ENCODE measurements around the gene CTNNA3. TPM values are rescaled to one million over a fixed set of nuclear protein-coding genes. Genes with fewer than 3 reads are reported as not detected.
"Not testable (repeated sequence)": the region's sequence is repeated elsewhere in the genome, so short reads cannot be mapped to it uniquely, and the experiment has no call there.

The CTNNA3 gene
- total RNA-seq, 1 experiment from 2014 or later = not detected

DNA sequence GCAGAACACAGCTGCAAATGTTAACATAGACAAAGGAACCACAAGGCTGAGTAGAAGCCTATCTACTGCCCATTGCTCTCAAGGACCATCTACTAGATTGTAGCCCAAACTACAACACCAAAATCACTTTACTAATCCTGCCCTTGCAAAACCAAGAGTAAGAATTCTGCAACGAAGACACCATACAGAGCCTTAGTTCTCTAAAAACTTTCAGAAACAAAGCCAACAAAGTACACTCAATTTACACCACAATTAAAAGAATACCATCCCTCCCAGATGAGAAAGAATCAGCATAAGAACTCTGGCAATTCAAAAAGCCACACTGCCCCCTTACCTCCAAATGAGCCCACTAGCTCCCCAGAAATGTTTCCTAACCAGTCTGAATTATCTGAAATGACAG lies 294.3 kb downstream of the CTNNA3 start:
- CTCF ChIA-PET = no interaction called here
- peaks cover 12% of the 10 kb centered on the region for H3K27me3 Mint-ChIP-seq (ENCODE audit: unreplicated experiment)
- TF ChIP-seq, protein P1, sequence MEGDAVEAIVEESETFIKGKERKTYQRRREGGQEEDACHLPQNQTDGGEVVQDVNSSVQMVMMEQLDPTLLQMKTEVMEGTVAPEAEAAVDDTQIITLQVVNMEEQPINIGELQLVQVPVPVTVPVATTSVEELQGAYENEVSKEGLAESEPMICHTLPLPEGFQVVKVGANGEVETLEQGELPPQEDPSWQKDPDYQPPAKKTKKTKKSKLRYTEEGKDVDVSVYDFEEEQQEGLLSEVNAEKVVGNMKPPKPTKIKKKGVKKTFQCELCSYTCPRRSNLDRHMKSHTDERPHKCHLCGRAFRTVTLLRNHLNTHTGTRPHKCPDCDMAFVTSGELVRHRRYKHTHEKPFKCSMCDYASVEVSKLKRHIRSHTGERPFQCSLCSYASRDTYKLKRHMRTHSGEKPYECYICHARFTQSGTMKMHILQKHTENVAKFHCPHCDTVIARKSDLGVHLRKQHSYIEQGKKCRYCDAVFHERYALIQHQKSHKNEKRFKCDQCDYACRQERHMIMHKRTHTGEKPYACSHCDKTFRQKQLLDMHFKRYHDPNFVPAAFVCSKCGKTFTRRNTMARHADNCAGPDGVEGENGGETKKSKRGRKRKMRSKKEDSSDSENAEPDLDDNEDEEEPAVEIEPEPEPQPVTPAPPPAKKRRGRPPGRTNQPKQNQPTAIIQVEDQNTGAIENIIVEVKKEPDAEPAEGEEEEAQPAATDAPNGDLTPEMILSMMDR (IDR thresholded peaks at IDR 0.05; ENCODE audit: unreplicated experiment) = no peak
- H3K27ac Mint-ChIP-seq (ENCODE audit: unreplicated experiment) = no peak overlapping the region
- intact Hi-C loops (cut with micrococcal nuclease; ENCODE audit: unreplicated experiment) = no loop called here
- no peak overlapping the region for H3K4me3 Mint-ChIP-seq (ENCODE audit: low read depth, unreplicated experiment)
- no peaks in the 10 kb centered on the region for H3K36me3 Mint-ChIP-seq (ENCODE audit: insufficient read depth, unreplicated experiment)
- no peaks in the 10 kb centered on the region for H3K4me1 Mint-ChIP-seq (ENCODE audit: low read depth, unreplicated experiment)
- no peak for DNase-seq
- H3K9me3 Mint-ChIP-seq (ENCODE audit: low read depth, unreplicated experiment) = peaks cover 18% of the 10 kb centered on the region
- no TSS peak for BruUV-seq (replicated peaks)

GRCh38 chr10:67386841-67387533 lies 309.0 kb downstream of the CTNNA3 start:
- intact Hi-C loops (cut with micrococcal nuclease; ENCODE audit: unreplicated experiment); CTCF ChIA-PET; DNase-seq; H3K36me3 Mint-ChIP-seq (ENCODE audit: insufficient read depth, unreplicated experiment); H3K4me1 Mint-ChIP-seq (ENCODE audit: low read depth, unreplicated experiment); H3K4me3 Mint-ChIP-seq (ENCODE audit: low read depth, unreplicated experiment); H3K27me3 Mint-ChIP-seq (ENCODE audit: unreplicated experiment); H3K27ac Mint-ChIP-seq (ENCODE audit: unreplicated experiment); BruUV-seq (replicated peaks); H3K9me3 Mint-ChIP-seq (ENCODE audit: low read depth, unreplicated experiment): not testable (repeated sequence)

- Mint-ChIP-seq H3K27ac (ENCODE audit: unreplicated experiment) (no peak overlapping the region), H3K4me1 (ENCODE audit: low read depth, unreplicated experiment) (no peaks in the 10 kb centered on the region), H3K27me3 (ENCODE audit: unreplicated experiment) (no peaks in the 10 kb centered on the region), H3K9me3 (ENCODE audit: low read depth, unreplicated experiment) (peaks cover 3% of the 10 kb centered on the region), H3K4me3 (ENCODE audit: low read depth, unreplicated experiment) (no peak overlapping the region), H3K36me3 (ENCODE audit: insufficient read depth, unreplicated experiment) (no peaks in the 10 kb centered on the region)
- no TSS peak for BruUV-seq (replicated peaks)
- DNase-seq = no peak
- intact Hi-C loops (cut with micrococcal nuclease; ENCODE audit: unreplicated experiment) = no loop called here
- CTCF ChIA-PET = interaction anchor here (0.6 kb wide), 2 partner anchors 9 to 1415 kb away, joined by 3 to 4 read pairs; no protein-coding TSS in a partner anchor
- TF ChIP-seq, protein P1 (IDR thresholded peaks at IDR 0.05; ENCODE audit: unreplicated experiment) = no peak
Measured at GRCh38 chr10:67386260-67386659, 309.7 kb downstream of the CTNNA3 start.

DNA sequence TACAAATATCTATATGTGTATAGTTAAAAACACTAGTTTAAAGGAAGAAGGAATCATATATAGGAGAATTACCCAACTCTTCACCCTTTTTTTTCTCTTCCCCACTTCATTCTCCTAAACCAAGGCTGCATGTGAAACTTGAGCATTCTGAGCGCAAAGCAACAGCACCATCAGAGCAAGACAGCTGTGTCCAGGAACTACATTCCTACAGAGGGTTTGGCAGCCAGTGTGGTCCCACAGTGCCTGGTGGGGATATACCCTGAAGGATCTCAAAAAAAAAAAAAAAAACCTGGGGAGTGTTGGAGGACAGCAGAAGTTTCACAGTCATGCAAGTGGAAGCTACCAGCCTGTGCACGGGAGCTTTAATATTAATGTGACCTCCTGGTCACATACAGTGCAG lies 310.4 kb downstream of the CTNNA3 start:
- H3K4me3 Mint-ChIP-seq (ENCODE audit: low read depth, unreplicated experiment) = no peak overlapping the region
- no peaks in the 10 kb centered on the region for H3K4me1 Mint-ChIP-seq (ENCODE audit: low read depth, unreplicated experiment)
- TF ChIP-seq, protein P1 (IDR thresholded peaks at IDR 0.05; ENCODE audit: unreplicated experiment) = no peak
- no TSS peak for BruUV-seq (replicated peaks)
- CTCF ChIA-PET = interaction anchor here (0.6 kb wide), 2 partner anchors 8 to 1415 kb away, joined by 3 to 4 read pairs; no protein-coding TSS in a partner anchor
- peaks cover 3% of the 10 kb centered on the region for H3K9me3 Mint-ChIP-seq (ENCODE audit: low read depth, unreplicated experiment)
- DNase-seq = no peak
- H3K27me3 Mint-ChIP-seq (ENCODE audit: unreplicated experiment) = no peaks in the 10 kb centered on the region
- H3K27ac Mint-ChIP-seq (ENCODE audit: unreplicated experiment) = no peak overlapping the region
- intact Hi-C loops (cut with micrococcal nuclease; ENCODE audit: unreplicated experiment) = no loop called here
- H3K36me3 Mint-ChIP-seq (ENCODE audit: insufficient read depth, unreplicated experiment) = no peaks in the 10 kb centered on the region

- Mint-ChIP-seq H3K27ac (ENCODE audit: unreplicated experiment) (no peak overlapping the region), H3K4me3 (ENCODE audit: low read depth, unreplicated experiment) (no peak overlapping the region), H3K4me1 (ENCODE audit: low read depth, unreplicated experiment) (no peaks in the 10 kb centered on the region), H3K27me3 (ENCODE audit: unreplicated experiment) (no peaks in the 10 kb centered on the region), H3K9me3 (ENCODE audit: low read depth, unreplicated experiment) (peaks cover 3% of the 10 kb centered on the region), H3K36me3 (ENCODE audit: insufficient read depth, unreplicated experiment) (no peaks in the 10 kb centered on the region)
- DNase-seq = no peak
- intact Hi-C loops (cut with micrococcal nuclease; ENCODE audit: unreplicated experiment) = no loop called here
- CTCF ChIA-PET = no interaction called here
- BruUV-seq (replicated peaks) = no TSS peak
- TF ChIP-seq, protein P1 (IDR thresholded peaks at IDR 0.05; ENCODE audit: unreplicated experiment) = no peak
Measured at GRCh38 chr10:67385089-67385488, 310.9 kb downstream of the CTNNA3 start.
